HepG2 (cell line): ENCODE measurements around the gene MYO1E. TPM values are rescaled to one million over a fixed set of nuclear protein-coding genes. Genes with fewer than 3 reads are reported as not detected.
A peak's percentile ranks its signal among the peaks of the same experiment; 100 is the strongest.

ENCODE experiments used
- FOSL2 ChIP-seq: sonication (generic); formaldehyde crosslinking; IDR thresholded peaks from 2 replicates; pipeline ENCODE4 v1.4.0; 2020; ENCODE audit warnings: missing genetic modification reagents
- HOXA5 ChIP-seq: sonication (generic); formaldehyde crosslinking; IDR thresholded peaks from 2 replicates; pipeline ENCODE4 v1.4.0; 2020; ENCODE audit warnings: missing genetic modification reagents
- MXD1 ChIP-seq: sonication (generic); formaldehyde crosslinking; IDR thresholded peaks from 2 replicates; pipeline ENCODE4 v1.4.0; 2020; ENCODE audit warnings: mild to moderate bottlenecking, missing genetic modification reagents
- NFAT5 ChIP-seq: sonication (generic); formaldehyde crosslinking; IDR thresholded peaks from 2 replicates; pipeline ENCODE4 v1.4.0; 2020; ENCODE audit warnings: missing genetic modification reagents
- PRDM15 ChIP-seq: sonication (generic); formaldehyde crosslinking; IDR thresholded peaks from 2 replicates; pipeline ENCODE4 v1.4.0; 2020; ENCODE audit warnings: missing genetic modification reagents
- SAP130 ChIP-seq: IDR thresholded peaks from 2 replicates; pipeline ENCODE4 v1.6.1; 2016; ENCODE audit warnings: low read depth
- ZGPAT ChIP-seq: IDR thresholded peaks from 2 replicates; pipeline ENCODE4 v1.6.1; 2016; ENCODE audit warnings: mild to moderate bottlenecking
- ZNF296 ChIP-seq: sonication (generic); formaldehyde crosslinking; conservative IDR thresholded peaks from 2 replicates; pipeline ENCODE4 v1.5.0; 2020; ENCODE audit warnings: mild to moderate bottlenecking, missing genetic modification reagents
- ZNF710 ChIP-seq: sonication (generic); formaldehyde crosslinking; IDR thresholded peaks from 2 replicates; pipeline ENCODE4 v1.5.0; 2020; ENCODE audit warnings: mild to moderate bottlenecking, missing genetic modification reagents, borderline replicate concordance
- polyA plus RNA-seq, 8 experiments: library from polyadenylated mRNA; depleted of rRNA in 3 of 8; stranded (reverse) in 7 of 8; unstranded in 1 of 8; fragments of >200 nt; fragmentation: Illumina TruSeq in 4 of 8; extraction: Trizol in 4 of 8; gene quantifications; 2 replicates each; pipeline versions ENCODE4 v1.2.1 to v1.2.3, GENCODE V29; 2011 to 2016; ENCODE audit warnings: low read depth in 4 of 8, missing spikeins in 1 of 8, mixed read lengths in 1 of 8; ENCODE audit not compliant: insufficient read depth in 1 of 8
- total RNA-seq, 5 experiments: library from RNA; depleted of rRNA; stranded (reverse); fragments of >200 nt; fragmentation: Illumina TruSeq; extraction: Trizol; gene quantifications; 2 replicates each; pipeline ENCODE4 v1.2.3, GENCODE V29; 2016; ENCODE audit warnings: low read depth in 1 of 5
- TF ChIP-seq, protein P1 (sequence below): sonication (generic); formaldehyde crosslinking; IDR thresholded peaks from 2 replicates; pipeline ENCODE4 v1.4.0; 2020; ENCODE audit warnings: missing genetic modification reagents
- TF ChIP-seq, protein P2 (sequence below): sonication (generic); formaldehyde crosslinking; IDR thresholded peaks from 2 replicates; pipeline ENCODE4 v1.4.0; 2020; ENCODE audit warnings: missing genetic modification reagents, borderline replicate concordance

MYO1E gene
- total and polyA plus RNA-seq, 2 of the 13 experiments (the other 11 are each of a cell fraction or from before 2014, with no cell fraction given), result 15.7 to 25.1 TPM

GRCh38 chr15:59104912-59105732, 267.5 kb downstream of the MYO1E start, which contains the start of gene CCNB2 (continued):
- TF ChIP-seq ZNF296 (no peak), MXD1 (CRISPR knock-in tag) (peak; percentile 68; the same call in 1 of the 2 replicates), SAP130 (CRISPR knock-in tag) (peak; percentile 100), FOSL2 (CRISPR knock-in tag) (no peak), PRDM15 (CRISPR knock-in tag) (no peak; the same call in 1 of the 2 replicates), HOXA5 (0 out of 2 replicates have a peak, but pooled peaks have one; percentile 58), ZGPAT (CRISPR knock-in tag) (peak; percentile 37; the same call in 1 of the 2 replicates), ZNF710 (CRISPR knock-in tag) (no peak; the same call in 1 of the 2 replicates), NFAT5 (CRISPR knock-in tag) (peak; percentile 85)
- TF ChIP-seq, protein P1, sequence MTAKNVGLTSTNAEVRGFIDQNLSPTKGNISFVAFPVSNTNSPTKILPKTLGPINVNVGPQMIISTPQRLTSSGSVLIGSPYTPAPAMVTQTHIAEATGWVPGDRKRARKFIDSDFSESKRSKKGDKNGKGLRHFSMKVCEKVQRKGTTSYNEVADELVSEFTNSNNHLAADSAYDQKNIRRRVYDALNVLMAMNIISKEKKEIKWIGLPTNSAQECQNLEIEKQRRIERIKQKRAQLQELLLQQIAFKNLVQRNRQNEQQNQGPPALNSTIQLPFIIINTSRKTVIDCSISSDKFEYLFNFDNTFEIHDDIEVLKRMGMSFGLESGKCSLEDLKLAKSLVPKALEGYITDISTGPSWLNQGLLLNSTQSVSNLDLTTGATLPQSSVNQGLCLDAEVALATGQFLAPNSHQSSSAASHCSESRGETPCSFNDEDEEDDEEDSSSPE, result peak; percentile 93
- TF ChIP-seq, protein P2, sequence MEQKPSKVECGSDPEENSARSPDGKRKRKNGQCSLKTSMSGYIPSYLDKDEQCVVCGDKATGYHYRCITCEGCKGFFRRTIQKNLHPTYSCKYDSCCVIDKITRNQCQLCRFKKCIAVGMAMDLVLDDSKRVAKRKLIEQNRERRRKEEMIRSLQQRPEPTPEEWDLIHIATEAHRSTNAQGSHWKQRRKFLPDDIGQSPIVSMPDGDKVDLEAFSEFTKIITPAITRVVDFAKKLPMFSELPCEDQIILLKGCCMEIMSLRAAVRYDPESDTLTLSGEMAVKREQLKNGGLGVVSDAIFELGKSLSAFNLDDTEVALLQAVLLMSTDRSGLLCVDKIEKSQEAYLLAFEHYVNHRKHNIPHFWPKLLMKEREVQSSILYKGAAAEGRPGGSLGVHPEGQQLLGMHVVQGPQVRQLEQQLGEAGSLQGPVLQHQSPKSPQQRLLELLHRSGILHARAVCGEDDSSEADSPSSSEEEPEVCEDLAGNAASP (CRISPR knock-in tag), result no peak
